Measurements from ENCODE around the gene CFAP119. TPM values are rescaled to one million over a fixed set of nuclear protein-coding genes. Genes with fewer than 3 reads are reported as not detected.

The CFAP119 gene
- total RNA-seq, 2 donors from 2014 or later = 6.9 to 12.6 TPM

DNA sequence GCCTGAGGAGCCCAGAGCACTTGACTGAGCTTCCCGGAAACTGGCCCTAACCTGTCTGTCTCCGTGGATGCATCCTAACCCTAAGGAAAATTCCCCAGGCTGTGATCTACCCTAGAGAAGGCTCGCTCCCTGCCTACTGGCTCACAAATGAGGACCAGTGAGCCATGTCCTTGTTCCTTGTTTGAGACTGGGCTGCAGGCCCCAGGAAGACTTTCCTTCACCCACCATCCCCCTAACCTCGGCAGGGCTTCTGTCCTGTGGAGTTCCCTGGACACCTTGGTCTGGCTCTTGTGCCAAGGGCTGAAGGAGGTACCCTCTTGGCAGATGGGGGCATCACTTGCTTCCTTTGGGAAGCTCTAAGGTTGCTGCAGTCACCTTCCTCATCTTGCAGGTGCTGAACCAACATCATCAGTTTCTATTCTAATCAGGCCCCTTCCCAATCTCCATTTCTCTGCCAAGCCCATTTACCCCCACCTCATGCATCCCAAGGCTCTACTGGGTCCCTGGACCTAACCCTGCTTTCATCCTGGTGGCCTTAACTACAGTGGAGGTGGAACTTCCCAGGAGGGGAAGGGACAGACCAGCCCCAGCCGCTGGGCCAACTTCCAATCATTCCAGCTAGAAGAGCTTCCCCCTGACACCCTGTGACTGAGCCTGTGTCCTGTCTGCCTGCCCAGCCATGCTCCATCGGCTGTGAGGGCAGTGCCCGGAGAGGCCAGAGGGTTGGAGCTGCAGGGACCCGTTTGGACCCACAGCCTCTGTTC lies 12.7 kb upstream of the CFAP119 start:
- H3K27me3 Mint-ChIP-seq (ENCODE audit: insufficient read depth) = no peaks in the 10 kb centered on the region
- peaks cover 13% of the 10 kb centered on the region for H3K4me1 Mint-ChIP-seq
- Histone ChIP-seq H3K9me3 (ENCODE audit: control insufficient read depth, low read length) (no peaks in the 10 kb centered on the region), H3K4me1 (ENCODE audit: control insufficient read depth, insufficient read depth, low read length) (no peaks in the 10 kb centered on the region), H3K4me3 (ENCODE audit: low read length) (peak overlapping the region; percentile 84), H3K27ac (ENCODE audit: low read depth, low read length) (no peak overlapping the region), H3K9ac (ENCODE audit: extremely low read depth, low read length, poor library complexity, severe bottlenecking) (no peak overlapping the region), H3K36me3 (ENCODE audit: control insufficient read depth, insufficient read depth, low read length) (peaks cover 45% of the 10 kb centered on the region), H3K27me3 (ENCODE audit: control insufficient read depth, insufficient read depth, low read length, poor library complexity, severe bottlenecking) (no peaks in the 10 kb centered on the region)
- no peaks in the 10 kb centered on the region for H3K9me3 Mint-ChIP-seq
- peak overlapping the region; percentile 95 for H3K27ac Mint-ChIP-seq
- TF ChIP-seq, protein P1, sequence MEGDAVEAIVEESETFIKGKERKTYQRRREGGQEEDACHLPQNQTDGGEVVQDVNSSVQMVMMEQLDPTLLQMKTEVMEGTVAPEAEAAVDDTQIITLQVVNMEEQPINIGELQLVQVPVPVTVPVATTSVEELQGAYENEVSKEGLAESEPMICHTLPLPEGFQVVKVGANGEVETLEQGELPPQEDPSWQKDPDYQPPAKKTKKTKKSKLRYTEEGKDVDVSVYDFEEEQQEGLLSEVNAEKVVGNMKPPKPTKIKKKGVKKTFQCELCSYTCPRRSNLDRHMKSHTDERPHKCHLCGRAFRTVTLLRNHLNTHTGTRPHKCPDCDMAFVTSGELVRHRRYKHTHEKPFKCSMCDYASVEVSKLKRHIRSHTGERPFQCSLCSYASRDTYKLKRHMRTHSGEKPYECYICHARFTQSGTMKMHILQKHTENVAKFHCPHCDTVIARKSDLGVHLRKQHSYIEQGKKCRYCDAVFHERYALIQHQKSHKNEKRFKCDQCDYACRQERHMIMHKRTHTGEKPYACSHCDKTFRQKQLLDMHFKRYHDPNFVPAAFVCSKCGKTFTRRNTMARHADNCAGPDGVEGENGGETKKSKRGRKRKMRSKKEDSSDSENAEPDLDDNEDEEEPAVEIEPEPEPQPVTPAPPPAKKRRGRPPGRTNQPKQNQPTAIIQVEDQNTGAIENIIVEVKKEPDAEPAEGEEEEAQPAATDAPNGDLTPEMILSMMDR (conservative IDR thresholded peaks at IDR 0.05) = no peak
- H3K4me3 Mint-ChIP-seq = peak overlapping the region; percentile 82
- peak; percentile 60 for DNase-seq
- H3K36me3 Mint-ChIP-seq (ENCODE audit: low read depth) = peaks cover 36% of the 10 kb centered on the region
- 80 to 81% methylated on average over 5 to 8 of the region's 8 CpGs for WGBS, 2 experiments (ENCODE audit: insufficient coverage in 1 of 2, insufficient read length in 1 of 2)

DNA sequence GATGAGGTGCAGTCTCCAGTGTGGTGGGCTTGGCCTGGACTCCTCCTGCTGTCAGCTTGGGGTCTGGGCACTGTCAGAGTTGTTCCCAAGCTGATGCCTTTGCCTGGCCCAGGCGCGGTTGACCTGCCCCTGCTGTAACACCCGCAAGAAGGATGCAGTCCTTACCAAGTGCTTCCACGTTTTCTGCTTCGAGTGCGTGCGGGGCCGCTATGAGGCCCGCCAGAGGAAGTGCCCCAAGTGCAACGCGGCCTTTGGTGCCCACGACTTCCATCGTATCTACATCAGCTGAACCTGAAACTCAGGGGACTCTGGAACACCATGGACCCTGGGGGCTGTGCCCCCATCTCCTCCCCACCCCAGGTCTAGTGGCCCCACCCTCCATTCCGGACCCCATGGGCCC lies 12.0 kb upstream of the CFAP119 start:
- WGBS, 2 experiments (ENCODE audit: insufficient coverage in 1 of 2, insufficient read length in 1 of 2) = 96 to 97% methylated on average over 13 to 14 of the region's 14 CpGs
- Mint-ChIP-seq H3K27me3 (ENCODE audit: insufficient read depth) (no peaks in the 10 kb centered on the region), H3K4me3 (no peak overlapping the region), H3K4me1 (peaks cover 11% of the 10 kb centered on the region), H3K9me3 (no peaks in the 10 kb centered on the region), H3K36me3 (ENCODE audit: low read depth) (peaks cover 44% of the 10 kb centered on the region), H3K27ac (no peak overlapping the region)
- H3K9me3 ChIP-seq (ENCODE audit: control insufficient read depth, low read length) = no peaks in the 10 kb centered on the region
- H3K9ac ChIP-seq (ENCODE audit: extremely low read depth, low read length, poor library complexity, severe bottlenecking) = no peak overlapping the region
- TF ChIP-seq, protein P1 (conservative IDR thresholded peaks at IDR 0.05) = no peak
- no peaks in the 10 kb centered on the region for H3K4me1 ChIP-seq (ENCODE audit: control insufficient read depth, insufficient read depth, low read length)
- no peaks in the 10 kb centered on the region for H3K27me3 ChIP-seq (ENCODE audit: control insufficient read depth, insufficient read depth, low read length, poor library complexity, severe bottlenecking)
- no peak overlapping the region for H3K27ac ChIP-seq (ENCODE audit: low read depth, low read length)
- no peak overlapping the region for H3K4me3 ChIP-seq (ENCODE audit: low read length)
- H3K36me3 ChIP-seq (ENCODE audit: control insufficient read depth, insufficient read depth, low read length) = peaks cover 52% of the 10 kb centered on the region
- DNase-seq = no peak

- H3K9me3 Mint-ChIP-seq = no peaks in the 10 kb centered on the region
- H3K4me3 Mint-ChIP-seq = no peak overlapping the region
- no peaks in the 10 kb centered on the region for H3K27me3 Mint-ChIP-seq (ENCODE audit: insufficient read depth)
- no peak overlapping the region for H3K9ac ChIP-seq (ENCODE audit: extremely low read depth, low read length, poor library complexity, severe bottlenecking)
- no peak overlapping the region for H3K4me3 ChIP-seq (ENCODE audit: low read length)
- H3K36me3 ChIP-seq (ENCODE audit: control insufficient read depth, insufficient read depth, low read length) = peaks cover 73% of the 10 kb centered on the region
- H3K9me3 ChIP-seq (ENCODE audit: control insufficient read depth, low read length) = no peaks in the 10 kb centered on the region
- DNase-seq = no peak
- peaks cover 63% of the 10 kb centered on the region for H3K36me3 Mint-ChIP-seq (ENCODE audit: low read depth)
- no peaks in the 10 kb centered on the region for H3K4me1 ChIP-seq (ENCODE audit: control insufficient read depth, insufficient read depth, low read length)
- WGBS, 2 experiments (ENCODE audit: insufficient coverage in 1 of 2, insufficient read length in 1 of 2) = 94 to 97% methylated on average over 11 to 14 of the region's 14 CpGs
- H3K27me3 ChIP-seq (ENCODE audit: control insufficient read depth, insufficient read depth, low read length, poor library complexity, severe bottlenecking) = no peaks in the 10 kb centered on the region
- TF ChIP-seq, protein P1 (conservative IDR thresholded peaks at IDR 0.05) = no peak
- H3K27ac ChIP-seq (ENCODE audit: low read depth, low read length) = no peak overlapping the region
- no peak overlapping the region for H3K27ac Mint-ChIP-seq
- H3K4me1 Mint-ChIP-seq = peaks cover 1% of the 10 kb centered on the region
Measured at GRCh38 chr16:30771726-30772125, 9.9 kb upstream of the CFAP119 start.

All from endodermal cell (in vitro differentiated cells).